HG03378 (cell line): ENCODE results near the gene PEX14.
"Not testable (repeated sequence)": the region's sequence is repeated elsewhere in the genome, so short reads cannot be mapped to it uniquely, and the experiment has no call there.

Experiments used
- ATAC-seq: cut with Tn5 transposase; IDR thresholded peaks from one replicate; pipeline ENCODE4 v1.9.1; 2021; ENCODE audit warnings: mild to moderate bottlenecking, moderate library complexity; ENCODE audit not compliant: unreplicated experiment

Gene PEX14

DNA sequence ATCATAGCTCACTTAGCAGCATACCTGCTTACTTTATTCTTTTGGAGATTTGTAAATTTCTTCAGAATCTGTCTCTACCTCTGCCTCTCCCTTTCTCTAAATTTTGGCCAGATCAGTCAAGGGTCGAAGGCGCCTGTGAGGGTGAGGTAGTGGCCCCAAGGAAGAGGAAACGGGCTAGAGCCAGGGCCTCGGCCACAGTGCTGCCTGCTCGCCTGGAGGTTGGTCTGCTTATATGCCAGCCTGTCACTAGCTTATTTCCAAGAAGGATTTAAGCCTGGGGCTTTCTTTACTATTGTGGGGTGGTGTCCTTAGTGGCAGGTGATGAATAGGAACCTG, 19.6 kb downstream of the PEX14 start:
- ATAC-seq: no peak

DNA sequence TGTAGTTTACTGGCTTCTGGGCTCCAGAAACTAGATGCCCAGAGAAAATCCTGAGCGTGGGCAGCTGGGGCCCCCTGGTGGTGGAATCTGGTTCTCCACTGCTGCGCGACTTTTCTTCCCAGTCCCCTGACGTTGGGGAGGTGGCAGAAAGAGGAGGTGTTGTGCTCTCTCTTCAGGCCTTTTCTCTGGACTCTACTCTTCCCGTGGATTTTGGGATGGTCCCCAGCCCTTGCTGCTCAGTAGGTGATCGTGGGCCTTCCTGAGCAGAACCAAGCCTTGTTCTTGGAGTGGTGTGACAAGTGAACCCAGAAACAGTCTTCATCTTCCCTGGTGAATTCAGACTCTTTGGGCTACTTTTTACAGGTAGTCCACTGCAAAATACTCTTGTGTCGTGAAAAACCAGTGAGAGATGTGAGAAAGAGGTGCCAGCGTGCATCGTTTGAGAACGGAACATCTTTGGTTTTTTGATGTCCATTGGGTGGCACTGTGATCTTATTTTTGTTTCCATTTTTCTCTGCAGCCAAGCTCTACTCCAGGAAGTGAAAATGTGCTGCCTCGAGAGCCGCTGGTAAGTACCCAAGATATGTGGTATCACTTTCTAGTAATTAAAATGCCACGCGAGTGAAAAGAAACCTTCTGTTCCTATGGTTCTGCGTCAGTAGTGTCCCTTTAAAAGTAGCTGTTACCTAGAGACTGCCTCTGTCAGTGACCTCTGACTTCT, 20.2 kb downstream of the PEX14 start:
- peak; percentile 68 for ATAC-seq

DNA sequence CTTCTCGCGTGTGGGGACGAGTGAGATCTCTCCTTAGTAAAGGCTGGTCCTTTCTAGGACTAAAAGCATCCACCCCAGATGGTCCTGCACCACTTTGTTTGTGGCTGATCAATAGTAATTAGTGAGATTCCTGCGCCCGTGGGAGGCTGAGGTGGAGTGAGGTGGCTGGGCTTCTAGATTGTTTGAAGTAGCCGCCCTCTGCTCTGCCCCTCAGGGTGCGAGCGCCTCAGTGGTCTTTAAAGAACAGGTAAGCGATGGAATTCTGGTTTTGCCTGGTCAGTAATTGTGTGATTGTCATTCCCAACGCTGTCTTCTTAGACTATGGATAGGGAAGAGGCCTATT, 20.7 kb downstream of the PEX14 start:
- no peak for ATAC-seq

DNA sequence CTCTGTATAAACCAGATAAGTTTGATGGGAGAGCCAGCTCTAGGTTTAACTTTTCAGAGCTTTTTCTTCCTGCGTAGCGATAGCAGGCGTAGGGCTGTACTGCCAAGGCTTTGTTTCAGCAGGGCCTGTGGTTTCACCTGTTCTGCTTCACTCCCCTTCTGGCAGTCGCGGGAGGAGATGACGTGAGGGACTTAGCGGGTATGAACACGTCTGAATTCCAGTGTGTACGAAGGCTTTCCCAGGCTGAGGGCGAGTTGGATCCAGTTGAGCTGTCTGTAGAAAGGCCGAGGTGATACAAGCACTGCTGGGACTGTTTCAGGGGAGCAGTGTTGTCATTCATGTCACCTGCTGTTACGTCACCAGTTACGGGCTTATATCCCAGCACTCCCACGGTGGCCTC, 21.2 kb downstream of the PEX14 start:
- ATAC-seq: no peak

DNA sequence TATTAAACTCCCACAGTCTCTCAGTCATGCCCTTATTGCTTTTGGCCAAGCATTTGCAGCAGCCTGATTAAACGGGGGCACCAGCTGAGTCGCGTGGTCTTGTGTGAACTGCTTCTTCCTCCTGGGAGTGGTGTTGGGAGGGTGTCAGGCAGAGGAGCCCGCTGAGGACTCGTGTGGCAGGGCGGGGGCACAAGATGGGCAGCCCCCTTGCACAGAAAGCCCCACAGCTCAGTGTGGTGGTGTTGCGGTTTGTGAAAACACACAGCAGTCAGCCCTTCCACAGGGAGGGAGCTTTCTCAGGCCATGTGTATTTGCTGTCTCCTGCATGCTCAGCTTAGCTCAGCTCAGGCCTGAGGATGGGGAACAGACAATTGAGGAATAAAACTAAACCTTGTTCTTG, 22.4 kb downstream of the PEX14 start:
- no peak for ATAC-seq

DNA sequence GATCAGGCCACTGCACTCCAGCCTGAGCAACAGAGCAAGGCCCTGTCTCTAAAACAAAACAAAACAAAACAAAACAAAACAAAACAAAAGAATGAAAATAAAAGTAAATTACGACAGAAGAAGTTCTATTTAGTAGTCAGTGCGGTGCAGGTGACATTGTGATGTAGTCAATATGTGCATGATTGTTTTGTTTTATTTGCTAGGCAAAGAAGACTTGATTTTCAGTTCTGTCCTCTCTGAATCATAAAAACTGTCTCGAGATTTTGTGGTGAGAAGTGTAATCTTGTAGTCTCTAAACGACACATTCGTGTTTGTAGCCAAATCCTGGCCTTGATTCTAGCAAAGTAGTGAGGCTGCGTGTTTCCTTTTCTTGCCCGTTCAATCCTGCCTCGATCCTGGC, 23.5 kb downstream of the PEX14 start:
- no peak for ATAC-seq

DNA sequence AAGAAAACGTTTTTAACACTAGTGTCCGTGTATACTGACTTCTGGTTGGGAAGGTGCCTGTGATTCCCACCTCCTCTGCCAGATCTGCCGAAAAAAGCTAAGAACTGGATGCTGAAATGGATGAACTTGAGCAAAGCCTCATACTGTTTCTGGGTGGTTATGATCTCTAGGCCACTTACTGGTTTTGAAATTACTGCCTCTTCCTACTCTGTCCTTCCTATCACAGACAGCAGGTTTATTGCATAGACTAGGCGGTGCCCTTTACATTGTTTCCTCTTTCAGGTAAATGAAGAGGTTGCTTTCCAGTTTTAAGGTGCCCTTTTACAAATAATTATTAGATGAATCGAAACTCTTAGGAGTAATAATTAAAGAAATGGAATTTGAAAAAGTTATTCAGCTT, 27.5 kb downstream of the PEX14 start:
- no peak for ATAC-seq

DNA sequence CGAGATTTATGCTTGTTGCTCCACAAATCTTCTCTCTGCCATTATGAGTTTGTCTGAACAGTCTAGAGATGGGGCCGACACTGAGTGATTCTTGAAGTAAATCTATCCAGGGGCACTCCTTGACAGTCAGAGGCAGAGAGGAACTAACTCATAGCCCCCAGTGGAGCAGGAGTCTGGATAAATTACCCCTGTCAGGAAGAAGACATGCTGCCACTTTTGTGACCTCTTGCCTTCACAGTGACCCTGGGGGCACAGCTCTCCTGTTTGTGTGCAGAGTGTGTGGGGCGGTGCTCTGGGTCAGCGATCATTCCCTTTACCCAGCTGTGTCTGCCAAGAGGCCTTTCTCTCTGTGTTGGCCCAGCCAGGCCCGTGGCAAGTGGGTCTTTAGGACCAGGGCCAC, 29.5 kb downstream of the PEX14 start:
- ATAC-seq: no peak

DNA sequence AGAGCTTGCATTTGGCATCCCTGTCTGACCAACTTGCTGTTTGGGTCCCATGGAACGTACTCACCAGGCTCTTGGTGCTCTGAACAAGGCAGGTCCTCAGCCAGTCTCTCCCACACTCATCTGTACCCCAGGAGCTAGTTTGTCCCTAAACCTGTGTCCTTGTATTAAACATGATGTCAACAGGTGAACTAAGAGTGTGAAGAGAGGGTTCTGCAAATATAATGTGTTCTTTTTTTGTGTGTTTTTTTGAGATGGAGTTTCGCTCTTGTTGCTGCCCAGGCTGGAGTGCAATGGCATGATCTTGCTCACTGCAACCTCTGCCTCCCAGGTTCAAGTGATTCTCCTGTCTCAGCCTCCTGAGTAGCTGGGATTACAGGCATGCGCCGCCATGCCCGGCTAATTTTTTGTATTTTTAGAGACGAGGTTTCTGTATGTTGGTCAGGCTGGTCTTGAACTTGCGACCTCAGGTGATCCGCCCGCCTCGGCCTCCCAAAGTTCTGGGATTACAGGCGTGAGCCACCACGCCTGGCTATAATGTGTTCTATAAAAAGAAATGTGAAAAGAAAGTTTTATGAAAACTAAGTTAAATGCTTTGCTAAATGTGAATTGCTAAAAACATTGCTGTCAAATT, 31.4 kb downstream of the PEX14 start:
- ATAC-seq: not testable (repeated sequence)

DNA sequence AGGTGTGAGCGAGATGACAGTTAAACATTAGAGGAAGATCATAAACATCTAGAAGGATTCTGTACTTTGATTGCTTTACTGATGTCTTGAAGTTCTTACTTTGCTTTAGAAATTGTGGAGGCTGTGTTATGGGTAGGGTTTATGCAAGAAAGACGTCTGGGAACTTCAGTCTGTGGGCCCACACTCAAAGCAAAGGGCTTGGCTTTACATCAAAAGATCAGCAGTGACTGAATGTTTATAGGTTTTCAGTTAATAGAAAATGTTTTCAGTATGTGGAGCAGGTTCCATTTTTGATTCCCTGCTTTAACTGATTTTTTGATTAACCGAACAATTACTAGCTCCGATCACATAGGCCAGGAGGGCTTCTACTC, 31.9 kb downstream of the PEX14 start:
- ATAC-seq: no peak

DNA sequence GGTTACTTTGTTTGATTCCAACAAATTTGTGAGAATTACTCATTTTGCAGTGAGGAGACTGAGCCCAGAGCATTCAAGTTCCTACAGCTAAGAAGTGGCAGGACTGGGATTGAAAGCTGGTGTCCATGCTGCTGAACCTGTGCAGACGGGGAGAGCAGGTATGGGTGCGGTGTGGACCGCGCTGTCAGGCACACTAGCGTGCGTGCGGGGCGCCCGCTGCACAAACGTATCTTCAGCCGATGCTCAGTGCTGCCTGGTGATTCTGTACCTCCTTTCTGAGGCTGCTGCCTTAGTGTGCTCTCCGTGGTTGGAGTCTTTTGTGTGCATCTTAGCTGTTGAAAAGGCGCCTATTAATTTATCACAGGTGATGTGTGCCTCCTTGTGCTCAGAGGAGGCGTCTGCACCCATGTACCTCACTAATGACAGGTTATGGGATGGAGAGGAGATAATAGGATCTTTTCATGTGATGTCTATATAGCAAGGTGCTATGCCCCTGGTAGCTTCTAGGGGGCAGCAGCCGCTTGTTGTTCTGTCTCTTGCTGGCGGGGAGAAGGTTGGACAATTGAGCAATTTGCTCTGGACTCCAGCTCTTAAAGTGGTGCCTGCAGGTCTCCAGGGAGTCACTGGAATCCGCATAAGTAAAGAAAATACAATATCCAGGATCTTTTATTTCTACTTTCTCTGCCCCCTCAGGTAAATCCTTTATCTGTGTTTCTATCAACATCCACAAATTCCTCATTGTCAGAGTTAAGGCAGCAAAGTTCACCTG, 32.5 kb downstream of the PEX14 start:
- ATAC-seq: no peak

DNA sequence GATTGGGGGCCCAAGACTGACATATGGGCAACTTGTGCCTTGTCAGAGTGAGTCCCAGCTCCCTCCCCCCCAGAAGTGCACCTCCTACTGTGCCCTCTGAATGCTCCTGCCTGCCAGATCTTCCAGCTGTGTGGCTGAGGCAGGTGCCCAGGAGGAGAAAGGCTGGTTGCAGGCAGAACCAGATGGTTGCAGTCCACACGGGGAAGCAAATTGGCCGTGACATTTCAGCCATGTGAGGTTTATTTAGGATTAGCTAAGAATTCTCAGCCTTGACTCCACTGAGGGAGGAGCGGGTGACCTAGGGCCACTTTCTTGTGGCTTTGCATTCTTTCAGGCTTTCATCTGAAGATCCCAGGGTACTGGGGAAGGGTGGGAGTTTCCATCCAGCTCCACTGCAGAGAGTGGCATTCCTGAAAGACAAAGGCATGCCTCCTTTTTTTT, 33.8 kb downstream of the PEX14 start:
- ATAC-seq: no peak

DNA sequence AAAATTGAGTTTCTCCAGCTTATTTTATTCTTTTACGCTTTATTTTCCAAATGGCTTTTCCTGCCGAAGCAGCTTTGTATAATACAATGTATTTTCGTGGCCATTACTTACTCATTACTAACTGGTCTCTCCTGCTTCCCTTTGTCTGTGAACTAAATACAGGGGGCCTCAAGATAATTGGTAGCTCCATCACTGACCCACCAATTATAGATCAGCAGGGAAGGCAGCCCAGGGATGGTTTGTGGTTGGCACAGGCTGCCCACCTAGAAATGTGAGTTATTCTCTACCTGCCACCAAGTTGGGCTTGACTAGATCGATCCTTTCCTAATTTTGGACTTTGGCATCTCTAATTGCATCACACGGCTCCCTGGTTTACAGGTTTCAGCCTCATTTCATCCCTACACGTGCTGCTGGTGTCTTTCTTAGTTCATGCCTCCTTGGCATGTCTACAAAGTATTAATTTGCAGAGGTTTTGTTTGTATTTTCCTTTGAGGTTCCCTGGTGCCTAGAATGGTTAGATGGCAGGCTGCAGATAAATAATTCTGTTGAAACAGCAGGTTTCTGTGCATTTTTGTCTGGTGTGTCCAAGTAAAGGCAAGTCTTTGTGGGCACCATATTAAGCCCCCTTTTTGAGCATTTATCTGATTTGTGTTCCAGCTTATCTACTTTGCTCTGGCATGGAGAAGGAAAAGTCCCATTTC, 35.2 kb downstream of the PEX14 start:
- no peak for ATAC-seq

DNA sequence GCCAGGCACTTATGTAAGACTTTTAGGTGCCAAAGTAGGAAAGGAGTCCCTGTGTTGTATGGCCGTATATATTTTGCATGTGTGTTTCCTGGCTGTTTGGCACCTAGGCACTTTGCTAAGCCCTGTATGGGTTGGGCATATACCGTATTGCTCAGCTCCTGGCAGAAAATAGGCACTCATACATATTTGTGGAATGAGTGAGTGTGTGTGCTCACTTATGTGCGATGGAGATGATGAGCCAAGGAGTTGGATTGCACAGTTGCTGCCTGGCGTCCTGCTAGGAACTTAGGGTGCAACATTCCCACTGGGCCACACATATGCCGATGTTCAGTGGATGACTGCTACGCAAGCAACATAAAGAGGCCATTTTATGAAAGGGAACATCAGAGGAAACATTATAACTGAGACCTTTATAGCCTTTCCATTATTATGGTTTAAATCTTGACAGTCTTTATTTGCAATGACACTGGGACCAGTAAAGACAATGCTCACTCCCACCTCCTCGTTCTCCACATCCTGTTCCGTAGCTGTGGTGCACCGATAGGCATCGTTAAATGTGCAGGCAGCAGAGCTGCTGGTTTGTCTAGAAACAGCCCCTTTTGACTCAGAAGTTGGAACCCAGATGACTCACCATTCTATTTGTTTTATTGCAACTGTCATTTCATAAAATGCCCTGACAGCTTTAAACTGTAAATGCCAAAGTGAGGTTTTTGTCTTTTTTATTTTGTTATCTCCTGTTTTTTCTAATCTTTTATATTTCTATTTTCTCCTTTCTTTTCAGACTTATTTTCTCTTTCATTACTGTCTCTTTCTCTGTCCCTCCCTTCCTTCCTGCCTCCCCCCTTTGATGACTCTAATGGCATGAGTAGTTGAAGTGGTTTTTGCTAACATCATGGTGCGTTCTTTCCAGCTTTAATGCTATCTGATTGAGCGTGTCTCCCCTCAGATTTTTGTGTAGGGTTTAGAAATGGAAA, 36.1 kb downstream of the PEX14 start:
- peak; percentile 71 for ATAC-seq

DNA sequence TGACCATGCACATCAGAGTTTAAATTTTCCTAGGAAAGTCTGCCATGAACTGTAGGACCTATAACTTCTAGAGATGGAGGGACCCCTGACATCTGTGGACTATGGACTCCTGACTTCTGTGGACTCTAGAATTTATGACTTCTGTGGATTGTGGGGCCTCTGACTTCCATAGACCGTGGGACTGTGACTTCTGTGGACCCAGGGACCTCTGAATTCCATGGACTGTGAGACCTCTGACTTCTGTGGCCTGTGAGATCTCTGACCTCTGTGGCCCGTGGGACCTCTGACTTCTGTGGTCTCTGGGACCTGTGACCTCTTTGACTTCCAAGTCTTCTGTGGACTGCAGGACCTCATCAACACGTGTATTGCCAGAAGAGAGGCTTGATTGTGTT, 36.7 kb downstream of the PEX14 start:
- ATAC-seq: no peak

DNA sequence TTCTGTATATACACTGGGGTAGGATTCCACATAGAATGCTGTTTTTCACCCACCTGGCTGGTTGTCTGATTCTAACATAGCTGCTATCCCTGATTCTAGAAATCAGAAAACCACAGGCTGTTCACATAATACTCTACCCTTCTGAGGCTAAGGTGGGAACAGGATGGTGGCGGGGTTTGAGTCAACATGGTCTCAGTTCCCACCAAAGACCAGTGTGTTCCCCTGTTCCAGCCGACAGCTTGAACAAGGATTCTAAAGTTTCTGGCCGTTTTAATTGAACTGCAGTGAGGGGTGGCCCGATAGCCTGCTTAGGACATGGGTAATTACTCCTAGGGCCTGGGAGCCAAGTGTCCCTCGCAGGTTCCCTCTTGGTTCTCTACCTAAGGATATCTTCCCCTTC, 38.4 kb downstream of the PEX14 start:
- no peak for ATAC-seq

DNA sequence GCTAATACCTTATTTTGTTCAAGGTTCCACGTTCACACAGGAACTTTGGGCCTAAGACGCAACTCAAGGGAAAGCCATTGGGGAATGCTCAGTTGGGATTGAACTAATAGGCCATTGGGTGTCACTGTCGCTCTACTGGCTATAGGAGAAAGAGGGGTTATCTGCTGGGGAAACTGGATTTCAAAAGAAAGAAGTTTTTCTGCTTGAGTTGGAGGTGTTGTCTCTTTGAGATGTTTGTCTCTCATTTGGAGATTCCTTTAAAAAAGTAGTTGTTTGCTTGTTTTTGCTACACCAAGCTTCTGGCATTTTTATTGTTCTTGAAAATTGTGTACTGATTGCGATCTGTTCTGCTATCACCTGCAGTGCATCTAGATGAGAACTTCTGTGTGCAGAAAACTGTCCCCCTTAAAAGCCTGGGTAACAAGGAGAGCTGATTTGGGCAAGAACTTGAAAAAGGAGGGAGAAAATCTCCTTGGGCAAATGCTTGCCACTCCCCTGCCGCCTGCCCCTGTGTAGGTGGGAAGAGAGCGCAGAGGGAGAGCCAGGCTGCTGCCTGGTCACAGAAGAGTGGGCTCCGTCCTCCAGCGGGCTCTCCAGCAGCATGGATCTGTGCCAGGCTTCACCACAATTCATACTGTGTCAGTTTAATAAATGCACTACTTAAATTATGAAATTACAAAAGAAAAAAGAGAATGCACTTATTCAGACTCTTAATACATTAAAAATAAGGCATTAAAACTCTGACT, 39.9 kb downstream of the PEX14 start:
- no peak for ATAC-seq

DNA sequence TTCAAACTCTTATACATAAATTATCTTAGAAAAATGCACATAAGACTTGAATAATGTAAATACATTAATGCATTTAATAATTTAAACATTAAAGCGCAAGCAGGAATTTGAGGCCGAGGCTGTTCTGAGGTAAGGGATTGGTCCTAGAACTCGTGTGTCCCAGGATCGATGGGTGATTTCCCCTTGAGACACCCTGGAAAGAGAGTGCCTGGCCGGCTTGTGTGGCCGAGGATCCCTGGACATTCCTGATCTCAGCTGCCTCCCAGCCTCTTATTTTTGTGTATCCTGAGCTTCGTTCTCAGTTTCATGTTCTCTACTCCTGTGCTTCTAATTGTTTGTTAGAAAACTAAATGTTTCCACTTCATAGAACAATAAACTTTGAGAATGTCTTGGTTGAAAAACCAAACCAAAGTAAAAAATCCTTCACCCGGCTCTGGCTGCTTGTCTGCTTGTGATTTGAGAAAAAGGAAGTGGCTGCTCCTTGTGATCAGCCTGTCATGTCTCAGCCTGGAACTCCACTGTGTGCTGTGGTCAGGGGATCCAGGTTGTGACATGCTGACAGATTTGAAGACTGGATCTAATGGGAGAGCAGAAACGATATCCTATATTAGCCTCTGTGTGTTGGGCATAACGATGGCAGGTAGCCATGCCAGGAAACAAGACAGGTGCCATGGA, 40.7 kb downstream of the PEX14 start:
- no peak for ATAC-seq

DNA sequence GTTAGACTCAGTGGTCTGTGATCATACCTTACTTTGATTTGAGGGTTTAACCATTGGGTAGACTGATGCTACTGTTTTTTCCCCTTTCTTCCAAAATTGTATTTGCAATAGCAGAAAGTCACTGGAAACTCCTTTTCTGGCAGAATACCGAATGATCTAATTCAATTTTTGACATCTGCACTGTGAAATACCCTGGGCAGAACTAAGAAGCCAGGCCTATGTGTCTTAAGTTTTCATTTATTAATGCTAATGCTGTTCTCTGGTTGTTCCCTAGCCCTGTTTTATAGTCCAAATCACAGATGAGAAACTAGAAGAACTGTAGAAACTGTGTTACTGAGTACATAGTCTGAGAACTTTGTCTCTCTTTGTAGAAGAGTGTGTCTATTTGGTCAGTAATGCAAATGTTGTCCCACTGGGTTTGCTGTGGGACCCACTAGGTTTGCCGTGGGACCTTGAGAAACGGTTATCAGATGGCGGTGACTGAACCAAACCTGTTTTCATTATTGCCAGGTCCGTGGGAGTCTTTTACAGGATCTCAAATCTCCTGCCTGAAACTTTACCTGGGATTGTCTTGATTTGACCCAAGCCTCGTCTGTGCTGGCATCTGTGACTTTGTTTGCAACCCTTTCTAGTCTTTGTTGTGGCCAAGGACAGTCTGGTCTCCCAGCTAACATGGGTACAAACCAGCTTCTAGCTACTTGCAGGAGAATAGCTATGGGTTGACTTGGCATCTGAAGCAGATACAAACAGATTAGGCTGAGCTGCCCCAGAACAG, 41.4 kb downstream of the PEX14 start:
- no peak for ATAC-seq
